Right renal cortex interstitium (tissue), 3 donors: Measurements from ENCODE around the gene HAL. TPM values are rescaled to one million over a fixed set of nuclear protein-coding genes. Genes with fewer than 3 reads are reported as not detected.

Experiments
- DNase-seq, 3 donors: peaks; one replicate each; pipeline ENCODE4 v3.0.0-alpha.2; 2013; ENCODE audit warnings: low read depth in 3 of 3, low spot score in 2 of 3
- polyA plus RNA-seq, 3 donors: library from polyadenylated mRNA; unstranded; fragments of 120-200 nt; gene quantifications; one replicate each; pipeline ENCODE4 v1.2.1, GENCODE V29; 2013; ENCODE audit not compliant: insufficient read length in 3 of 3

Gene HAL
- polyA plus RNA-seq, 3 donors = 0.26 to 0.46 (median 0.30) TPM

DNA sequence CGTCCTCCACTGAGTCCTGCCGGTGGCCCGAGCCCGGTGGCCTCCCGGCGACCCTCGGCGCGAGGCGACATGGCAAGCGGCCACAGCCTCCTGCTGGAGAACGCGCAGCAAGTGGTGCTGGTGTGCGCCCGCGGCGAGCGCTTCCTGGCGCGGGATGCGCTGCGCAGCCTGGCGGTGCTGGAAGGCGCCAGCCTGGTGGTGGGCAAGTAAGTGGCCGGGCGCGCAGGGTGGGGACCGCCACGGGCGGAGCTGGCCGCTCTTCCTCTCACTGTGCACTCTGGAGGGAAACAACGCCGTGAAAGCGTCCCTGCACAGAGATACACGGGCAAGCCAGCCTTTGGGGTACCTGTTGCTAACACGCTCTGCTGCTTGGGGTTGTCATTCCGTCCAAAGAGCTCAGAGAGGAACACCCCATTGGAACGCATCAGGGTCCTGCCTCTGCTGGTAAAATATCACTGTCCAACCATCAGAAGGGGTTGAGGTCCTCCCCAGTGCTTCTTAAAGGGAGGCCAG is 52.8 kb downstream of the HAL start, which contains the start of gene AMDHD1:
Gene AMDHD1 (plus strand): TSS at position 2 of the 513 bp plus-strand sequence. CDS start 68 bp downstream, at position 70.
- DNase-seq = peak in 1 of 3 donors; percentile 21

DNA sequence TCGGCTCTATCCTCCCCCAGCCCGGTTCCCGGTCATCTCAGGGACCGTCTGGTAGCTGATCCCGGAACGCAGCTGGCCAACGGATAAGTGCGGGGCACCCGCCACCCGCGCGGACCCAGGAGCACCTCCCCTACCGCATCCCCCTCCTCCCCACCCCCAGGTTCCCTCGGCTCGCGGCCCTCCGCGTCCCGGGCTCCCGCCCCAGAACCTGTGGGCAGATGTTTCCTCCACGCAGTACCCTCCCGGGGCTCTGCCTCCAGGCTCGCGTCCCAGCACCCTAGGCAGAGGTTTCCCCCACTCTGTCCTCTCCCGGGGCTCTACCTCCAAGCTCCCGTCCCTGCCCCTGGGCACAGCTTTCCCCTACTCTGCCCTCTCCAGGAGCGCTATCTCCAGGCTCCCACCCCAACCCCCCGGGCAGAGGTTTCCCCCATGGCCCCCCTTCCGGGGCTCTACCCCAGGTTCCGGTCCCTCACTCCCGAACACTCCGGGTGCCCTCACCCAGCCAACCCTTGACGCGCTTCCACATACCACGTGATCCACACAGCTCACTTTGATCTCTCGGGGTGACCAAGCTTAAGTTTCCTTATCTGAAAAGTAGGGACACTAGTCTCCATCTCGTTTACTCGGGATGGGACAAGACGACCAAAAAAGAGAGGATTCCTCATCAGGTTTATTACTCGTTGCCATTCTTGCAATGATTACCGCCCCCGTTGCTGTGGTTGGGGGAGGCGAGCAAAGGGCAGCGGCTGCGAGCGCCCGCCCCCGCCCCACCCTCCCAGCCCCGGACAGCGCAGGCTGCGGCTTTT is 53.4 kb downstream of the HAL start, which contains the start of gene CCDC38:
Gene CCDC38 (minus strand): TSS at position 91 of the 806 bp plus-strand sequence. CDS start 6,105 bp downstream, outside the sequence.
- DNase-seq = peak; percentile 27 to 56 (median 45)

DNA sequence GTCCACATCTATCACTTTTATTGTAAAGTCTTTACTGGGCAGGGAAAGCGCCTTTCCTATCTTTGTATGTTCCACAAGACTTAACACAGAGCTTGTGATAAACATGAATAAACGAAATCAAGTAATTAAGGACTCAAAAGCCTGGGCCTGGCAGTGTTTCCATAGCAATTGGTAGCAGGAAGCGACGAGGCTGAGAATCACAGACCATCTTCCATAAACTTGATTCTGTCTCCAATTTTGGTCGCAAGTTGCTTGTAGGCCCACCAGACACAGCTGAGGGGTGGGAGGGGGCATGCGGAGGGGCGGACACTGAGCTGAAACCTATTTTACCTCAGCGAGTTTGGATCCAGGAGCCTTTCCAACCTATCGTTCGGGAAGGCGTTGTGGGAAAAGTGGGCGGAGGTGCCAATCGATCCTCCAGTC is 54.0 kb downstream of the HAL start:
- DNase-seq = peak in 1 of 3 donors; percentile 15

DNA sequence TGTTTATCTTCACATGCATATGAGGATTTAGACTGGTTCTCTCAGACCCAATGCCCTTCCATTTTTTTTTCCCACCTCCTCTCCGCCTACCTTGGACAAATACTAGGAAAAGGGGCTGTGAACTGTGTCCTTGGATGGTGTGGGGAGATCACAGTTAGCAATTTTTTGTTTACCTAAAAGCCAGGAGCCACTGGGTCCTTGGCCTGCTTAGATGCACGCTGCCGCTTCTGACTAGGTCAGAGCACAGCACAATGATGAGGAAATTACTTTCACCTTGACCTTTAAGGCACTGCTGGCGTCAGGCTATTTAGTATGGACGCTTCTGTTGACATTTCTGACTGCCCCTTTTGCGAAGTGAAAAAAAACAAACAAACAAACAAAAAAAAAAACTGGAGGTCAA is 55.6 kb downstream of the HAL start:
- no peak for DNase-seq

Other genes with a start within 250 kb of the HAL start
- 100 to 1,000 TPM in 2 of 3 donors, 10 to 100 TPM in 1; 99.0 to 133 (median 114) TPM for gene NTN4, start 205.6 kb downstream of the HAL start, polyA plus RNA-seq
- 100 to 1,000 TPM; 104 to 116 (median 111) TPM for gene SNRPF, start 137.4 kb downstream of the HAL start, polyA plus RNA-seq
- under 1 TPM; 0.21 to 0.37 (median 0.35) TPM for gene CCDC38, start 53.7 kb downstream of the HAL start, polyA plus RNA-seq
- 1 to 10 TPM; 1.1 to 1.4 (median 1.3) TPM for gene AMDHD1, start 53.0 kb downstream of the HAL start, polyA plus RNA-seq
- 100 to 1,000 TPM; 132 to 142 (median 132) TPM for gene LTA4H, start 39.2 kb upstream of the HAL start, polyA plus RNA-seq
- 10 to 100 TPM; 56.1 to 58.9 (median 56.3) TPM for gene ELK3, start 198.0 kb upstream of the HAL start, polyA plus RNA-seq